Cardiac septum (tissue), 1 donor: ENCODE results near the gene TAB2. TPM values are rescaled to one million over a fixed set of nuclear protein-coding genes. Genes with fewer than 3 reads are reported as not detected.
"Not testable (repeated sequence)": the region's sequence is repeated elsewhere in the genome, so short reads cannot be mapped to it uniquely, and the experiment has no call there.

Experiments used
- DNase-seq: peaks from one replicate; pipeline ENCODE4 v3.0.0-alpha.2; 2020; ENCODE audit warnings: low spot score
- intact Hi-C: fragments of 100-400 bp; cut with DNase I; formaldehyde crosslinking; loops from one replicate; pipeline ENCODE4 v1.14.0; 2022
- total RNA-seq: library from RNA; stranded (reverse); fragmentation: NEBNext Ultra II Directional; extraction: Animal tissue kit (Norgen Biotek cat#: 25700); gene quantifications from one replicate; pipeline ENCODE4 v1.2.1, GENCODE V29; 2021
- donor health status: DM: no; HTN: no; CAD: no.

The TAB2 gene
- total RNA-seq, 1 donor from 2014 or later = 49.2 TPM

- no peak for DNase-seq
- intact Hi-C loops = loop anchor here (5.0 kb wide), 1 partner anchor 407 kb away; no protein-coding TSS in a partner anchor
Measured at GRCh38 chr6:149433881-149434280, 116.4 kb downstream of the TAB2 start.

GRCh38 chr6:149435919-149436586 is 118.5 kb downstream of the TAB2 start:
- intact Hi-C loops = no loop called here
- DNase-seq = no peak

DNA sequence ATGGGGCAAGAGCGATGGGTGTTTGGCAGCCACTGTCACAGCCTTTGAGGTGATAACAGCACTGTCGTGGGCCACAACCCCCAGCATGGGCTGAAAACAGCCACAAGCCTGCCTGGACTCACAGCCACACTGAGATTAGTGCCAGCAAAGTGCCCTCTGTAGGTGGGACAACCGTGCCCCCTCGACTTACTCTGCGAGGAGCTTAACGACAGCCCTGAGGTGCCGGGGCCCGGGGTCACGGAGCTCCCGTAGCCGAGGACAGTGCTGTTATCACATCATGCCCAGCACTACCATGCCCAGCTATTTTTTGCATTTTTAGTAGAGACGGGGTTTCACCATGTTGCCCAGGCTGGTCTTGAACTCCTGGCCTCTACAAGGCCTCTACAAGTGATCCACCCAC is 119.1 kb downstream of the TAB2 start:
- intact Hi-C loops = no loop called here
- no peak for DNase-seq

- intact Hi-C loops = no loop called here
- DNase-seq = no peak
Measured at GRCh38 chr6:149437212-149437611, 119.7 kb downstream of the TAB2 start.

DNA sequence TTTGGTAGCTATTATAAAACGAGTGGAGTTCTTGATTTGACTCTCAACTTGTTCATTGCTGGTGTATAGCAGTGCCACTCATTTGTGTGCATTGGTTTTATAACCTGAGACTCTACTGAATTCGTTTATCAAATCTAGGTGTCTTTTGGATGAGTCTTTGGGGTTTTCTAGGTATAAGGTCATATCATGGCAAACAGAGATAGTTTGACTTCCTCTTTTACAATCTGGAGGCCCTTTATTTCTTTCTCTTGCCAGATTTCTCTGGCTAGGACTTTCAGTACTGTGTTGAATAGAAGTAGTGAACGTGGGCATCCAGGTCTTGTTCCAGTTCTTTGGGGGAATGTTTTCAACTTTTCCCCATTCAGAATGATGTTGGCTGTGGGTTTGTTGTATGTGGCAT is 121.3 kb downstream of the TAB2 start:
- DNase-seq = no peak
- intact Hi-C loops = no loop called here

DNA sequence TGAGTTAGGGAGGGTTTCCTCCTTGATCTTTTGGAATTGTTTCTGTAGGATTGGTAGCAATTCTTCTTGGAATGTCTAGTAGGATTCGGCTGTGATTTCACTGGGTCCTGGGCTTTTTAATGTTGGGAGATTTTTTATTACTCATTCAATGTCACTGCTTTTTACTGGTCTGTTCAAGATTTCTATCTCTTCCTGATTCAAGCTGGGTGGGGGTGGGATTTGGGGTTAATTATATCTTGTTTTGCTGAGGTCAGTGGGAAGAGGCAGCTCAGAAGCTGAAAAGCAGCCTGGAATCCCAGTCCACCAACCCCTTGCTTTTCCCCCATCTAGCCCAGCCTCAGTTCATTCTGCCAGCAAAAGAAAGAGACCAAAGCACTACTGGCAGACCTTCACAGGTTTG is 122.1 kb downstream of the TAB2 start:
- no peak for DNase-seq
- intact Hi-C loops = no loop called here

GRCh38 chr6:149440735-149441671 is 123.5 kb downstream of the TAB2 start:
- no peak for DNase-seq

DNA sequence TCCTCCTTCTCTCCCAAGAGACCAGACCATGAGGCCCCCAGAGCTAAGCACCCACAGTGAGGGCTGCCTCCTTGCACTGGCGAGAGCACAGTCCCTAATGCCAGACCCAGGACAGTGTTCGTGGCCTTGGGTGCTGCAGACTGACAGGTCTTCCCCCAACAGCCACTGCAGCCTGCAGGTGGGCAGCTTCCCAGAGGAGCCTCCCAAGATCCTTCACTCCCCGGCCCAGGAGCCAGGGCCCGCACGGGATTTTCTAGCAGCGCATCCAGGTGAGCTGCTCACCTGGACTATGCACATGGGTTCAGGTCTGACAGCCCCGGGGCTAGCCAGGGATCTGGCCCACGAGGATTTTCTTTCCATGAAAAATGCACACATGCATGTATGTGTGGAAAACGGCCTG is 124.2 kb downstream of the TAB2 start:
- intact Hi-C loops = no loop called here
- DNase-seq = no peak

More at GRCh38 chr6:149440735-149441671, 123.5 kb downstream of the TAB2 start:
- intact Hi-C loops = no loop called here

- intact Hi-C loops = no loop called here
- no peak for DNase-seq
Measured at GRCh38 chr6:149443411-149444181, 126.1 kb downstream of the TAB2 start.

DNA sequence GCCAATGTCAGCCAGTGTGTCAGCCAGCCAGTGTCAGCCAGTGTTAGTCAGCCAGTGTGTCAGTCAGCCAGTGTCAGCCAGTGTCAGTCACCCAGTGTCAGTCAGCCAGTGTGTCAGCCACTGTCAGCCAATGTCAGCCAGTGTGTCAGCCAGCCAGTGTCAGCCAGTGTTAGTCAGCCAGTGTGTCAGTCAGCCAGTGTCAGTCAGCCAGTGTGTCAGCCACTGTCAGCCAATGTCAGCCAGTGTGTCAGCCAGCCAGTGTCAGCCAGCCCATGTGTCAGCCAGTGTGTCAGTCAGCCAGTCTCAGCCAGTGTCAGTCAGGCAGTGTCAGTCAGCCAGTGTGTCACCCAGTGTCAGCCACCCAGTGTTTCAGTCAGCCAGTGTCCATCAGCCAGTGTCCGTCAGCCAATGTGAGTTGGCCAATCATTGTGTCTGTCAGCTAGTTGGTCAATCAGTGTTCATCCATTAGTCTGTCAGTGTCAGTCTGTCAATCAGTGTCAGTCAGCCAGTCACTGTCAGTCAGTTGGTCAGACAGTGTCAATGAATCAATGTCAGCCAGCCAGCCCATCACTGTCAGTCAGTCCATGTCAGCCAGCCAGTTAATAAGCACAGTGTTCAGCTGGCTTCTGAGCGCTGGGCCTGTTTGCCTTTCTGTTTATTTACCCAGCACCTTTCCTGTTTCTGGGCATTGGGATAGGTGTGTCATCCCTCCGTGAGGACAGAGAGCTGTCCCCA is 127.0 kb downstream of the TAB2 start:
- intact Hi-C loops = not testable (repeated sequence)

DNA sequence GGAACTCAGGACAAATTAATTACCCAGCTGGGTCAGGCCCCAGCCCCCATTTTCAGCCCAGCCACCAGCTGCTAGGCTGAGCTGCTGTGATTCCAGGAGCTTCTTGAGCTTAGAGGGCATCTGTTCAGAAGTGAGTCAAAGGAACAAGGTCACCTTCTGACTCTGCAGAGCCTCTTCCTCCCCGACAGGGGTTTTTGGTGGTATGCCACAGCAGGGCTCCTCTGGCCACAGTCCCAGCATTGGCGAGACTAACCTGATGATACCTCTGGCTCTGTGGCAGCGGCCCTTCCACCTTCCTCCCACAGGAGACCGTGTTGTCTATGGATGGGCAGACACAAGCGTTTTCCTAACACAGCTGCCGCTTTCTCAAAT is 127.6 kb downstream of the TAB2 start:
- intact Hi-C loops = no loop called here
- DNase-seq = no peak

More for the DNA sequence above, 127.0 kb downstream of the TAB2 start:
- not testable (repeated sequence) for DNase-seq

DNA sequence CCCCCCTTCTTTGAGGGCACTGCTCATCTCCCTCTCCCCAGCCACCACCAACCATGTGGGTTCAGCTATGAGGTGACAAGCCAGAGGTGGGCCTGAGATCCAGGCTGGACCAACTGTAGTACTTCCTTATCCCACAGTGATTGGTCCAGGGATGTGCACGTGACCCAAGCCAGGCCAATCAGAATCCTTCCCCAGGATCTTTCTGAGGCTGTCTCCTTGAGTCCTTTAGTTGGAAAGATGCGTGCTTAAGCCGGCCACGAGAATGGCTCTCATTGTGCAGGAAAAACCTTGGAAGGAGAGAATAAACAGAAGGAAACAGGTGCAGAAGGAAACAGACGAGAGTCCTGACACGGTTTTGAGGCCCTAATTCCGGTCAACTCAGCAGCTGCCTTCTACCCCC is 128.1 kb downstream of the TAB2 start:
- intact Hi-C loops = no loop called here
- peak; percentile 35 for DNase-seq

GRCh38 chr6:149446791-149447376 is 129.4 kb downstream of the TAB2 start:
- intact Hi-C loops = no loop called here
- no peak for DNase-seq

GRCh38 chr6:149448821-149449453 is 131.4 kb downstream of the TAB2 start:
- intact Hi-C loops = no loop called here
- DNase-seq = no peak

GRCh38 chr6:149449831-149450678 is 132.5 kb downstream of the TAB2 start:
- intact Hi-C loops = no loop called here
- DNase-seq = no peak

GRCh38 chr6:149450679-149451375 is 133.3 kb downstream of the TAB2 start:
- intact Hi-C loops = no loop called here
- no peak for DNase-seq

- intact Hi-C loops = no loop called here
- no peak for DNase-seq
Measured at GRCh38 chr6:149451376-149452036, 134.0 kb downstream of the TAB2 start.
